Heart left ventricle (tissue), 13 donors: ENCODE results near the gene PCSK1.

Source experiments
- CTCF ChIP-seq, 12 donors: fragments of 200-600 bp; sonication (generic) in 4 of 12; IDR thresholded peaks; one replicate each; pipeline versions ENCODE4 v1.5.0 to v1.8.0; 2018 to 2022; ENCODE audit warnings: antibody characterized with exemption in 12 of 12, mild to moderate bottlenecking in 5 of 12
- POLR2A ChIP-seq, 2 donors: fragments of 450-650 bp; IDR thresholded peaks; one replicate each; pipeline ENCODE4 v1.6.1; 2017; ENCODE audit warnings: antibody characterized with exemption in 2 of 2, mild to moderate bottlenecking in 2 of 2, moderate library complexity in 2 of 2
- donor health status: ischemic (EF 13 %, LVEDD 7.1; RV severe dilation, severe dysfunction).
- donor health status: DM: no; HTN: yes; CAD: no.
- donor health status: DM: no; HTN: no; CAD: no.
- donor health status: ischemic (EF 25% LVEDD 6.9; RV normal size, moderate dysfunction).
- donor health status: ischemic (EF 25% LVEDD 5.7; RV mildly dilated, moderate dysfunction).
- donor health status: ischemic (EF 35%, LVEDD 5.7; RV mildly dilated, moderate dysfunction).
- donor health status: nonischemic (EF 11% LVEDD 7.7; RV severe dilation, severe dysfunction).
- donor health status: DM: yes; HTN: yes; CAD: no.
- donor health status: PGD.
- donor health status: ischemic (EF 29% LVEDD 5.4; RV normal size, mild dysfunction).
- donor health status: nonischemic (EF 23%, LVEDD 6.1; RV moderate dilation, normal function).

DNA sequence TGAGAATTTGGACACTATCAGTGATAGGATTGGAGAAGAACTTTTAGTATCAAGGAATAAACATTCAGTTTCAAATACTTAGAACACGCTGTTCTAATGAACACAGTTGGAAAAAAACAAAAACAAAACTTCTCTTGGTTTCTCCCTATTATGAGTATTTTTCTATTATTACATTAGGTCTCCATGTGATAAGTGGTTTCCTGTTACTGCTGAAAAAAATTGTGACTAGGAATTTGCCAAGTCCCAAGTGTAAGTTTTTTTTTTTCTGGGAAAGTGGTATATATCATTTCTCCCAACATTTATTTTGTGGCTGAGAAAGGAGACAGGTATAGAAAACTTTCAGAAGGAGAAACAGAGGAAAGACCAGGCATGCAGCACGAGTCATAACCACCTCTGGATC is 41.1 kb downstream of the PCSK1 start:
- TF ChIP-seq CTCF (IDR thresholded peaks at IDR 0.05) (no peak), POLR2A (IDR thresholded peaks at IDR 0.05) (no peak)
